HCEC 1CT (cell line): Measurements from ENCODE around the gene AGXT.

ENCODE experiments used
- DNase-seq: peaks from one replicate; pipeline ENCODE4 v3.0.0-alpha.2; 2017

The AGXT gene

GRCh38 chr2:240917009-240917683 is 48.5 kb downstream of the AGXT start:
- DNase-seq: no peak

GRCh38 chr2:240917684-240918257 is 49.1 kb downstream of the AGXT start:
- DNase-seq: no peak

DNA sequence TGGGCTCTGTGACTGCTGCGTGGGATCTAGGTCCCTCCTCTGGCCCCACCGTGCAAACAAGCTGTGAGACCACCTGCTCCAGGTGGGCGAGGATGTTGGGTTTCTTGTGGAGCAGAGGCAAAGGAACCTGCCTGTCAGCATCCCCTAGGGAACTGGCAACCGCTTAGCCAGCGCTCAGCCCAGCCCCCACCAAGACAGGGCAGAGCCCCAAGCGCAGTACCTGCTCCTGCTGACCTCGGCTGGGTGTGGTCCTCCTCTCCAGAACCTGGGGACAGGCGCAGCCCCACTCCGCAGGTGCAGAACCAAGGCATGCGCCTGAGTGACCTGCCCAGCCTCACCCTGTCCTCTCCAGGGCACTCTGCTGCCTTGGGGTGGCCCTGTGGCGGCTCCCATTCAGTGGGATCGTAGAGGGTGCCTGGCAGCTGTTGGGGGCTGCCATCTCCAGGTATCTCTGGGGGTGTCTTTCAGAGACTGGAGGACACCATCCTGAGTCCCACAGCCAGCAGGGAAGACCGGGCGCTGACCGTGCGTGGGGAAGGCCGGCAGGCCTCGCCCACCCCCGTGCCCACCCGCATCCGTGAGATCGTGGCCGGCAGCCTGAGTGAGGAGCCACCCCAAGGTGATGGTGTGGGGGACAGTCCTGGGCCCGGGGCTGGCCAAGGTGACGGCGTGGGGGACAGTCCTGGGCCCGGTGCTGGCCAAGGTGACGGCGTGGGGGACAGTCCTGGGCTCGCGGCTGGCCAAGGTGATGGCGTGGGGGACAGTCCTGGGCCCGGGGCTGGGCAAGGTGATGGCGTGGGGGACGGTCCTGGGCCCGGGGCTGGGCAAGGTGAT is 49.9 kb downstream of the AGXT start:
- DNase-seq: no peak

DNA sequence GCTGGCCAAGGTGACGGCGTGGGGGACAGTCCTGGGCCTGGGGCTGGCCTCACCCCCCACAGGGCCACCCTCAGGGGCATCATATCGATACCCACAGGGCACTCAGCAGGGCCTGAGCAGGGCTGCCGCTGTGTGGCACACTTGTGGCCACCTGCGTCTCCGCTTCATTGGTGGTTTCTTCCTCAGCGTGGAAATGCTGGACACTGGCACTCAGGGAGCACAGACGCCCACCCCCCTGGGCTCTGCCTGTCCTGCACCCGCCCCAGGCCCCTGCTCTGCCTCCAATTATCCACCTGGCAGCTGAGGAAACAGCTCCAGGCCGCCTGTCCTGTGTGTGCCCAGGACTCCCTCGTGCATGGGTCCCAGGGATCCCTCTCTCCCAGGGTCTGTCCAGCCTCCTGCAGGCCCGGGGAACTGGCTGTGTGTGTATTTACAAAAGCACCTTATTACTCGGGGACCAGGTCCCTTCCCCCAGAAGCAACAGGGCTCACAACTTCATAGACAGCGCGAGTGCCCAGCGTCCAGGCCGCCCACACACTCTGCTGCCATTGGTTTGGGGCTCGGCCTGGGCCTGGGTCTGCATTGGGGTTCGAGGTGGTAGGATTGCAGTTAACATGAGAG is 50.6 kb downstream of the AGXT start:
- no peak for DNase-seq

GRCh38 chr2:240919786-240920782 is 51.5 kb downstream of the AGXT start:
- DNase-seq: no peak

GRCh38 chr2:240920783-240921231 is 52.2 kb downstream of the AGXT start:
- DNase-seq: peak; percentile 12

- DNase-seq: peak; percentile 93
Observed at GRCh38 chr2:240921311-240921994, 52.8 kb downstream of the AGXT start.

DNA sequence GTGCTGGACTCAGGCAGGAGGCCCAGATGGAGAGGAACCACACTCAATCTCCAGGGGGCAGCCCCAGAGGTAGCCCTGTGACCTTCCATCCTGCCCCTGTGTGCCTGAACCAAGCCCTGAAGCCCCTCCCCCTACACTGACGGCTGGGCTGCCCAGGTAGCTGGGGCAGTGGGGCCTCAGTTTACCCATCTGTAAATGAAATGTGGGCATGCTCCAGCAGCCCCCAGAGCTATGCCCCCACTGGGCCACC is 53.3 kb downstream of the AGXT start:
- no peak for DNase-seq

- no peak for DNase-seq
Observed at GRCh38 chr2:240922245-240922981, 53.8 kb downstream of the AGXT start.

DNA sequence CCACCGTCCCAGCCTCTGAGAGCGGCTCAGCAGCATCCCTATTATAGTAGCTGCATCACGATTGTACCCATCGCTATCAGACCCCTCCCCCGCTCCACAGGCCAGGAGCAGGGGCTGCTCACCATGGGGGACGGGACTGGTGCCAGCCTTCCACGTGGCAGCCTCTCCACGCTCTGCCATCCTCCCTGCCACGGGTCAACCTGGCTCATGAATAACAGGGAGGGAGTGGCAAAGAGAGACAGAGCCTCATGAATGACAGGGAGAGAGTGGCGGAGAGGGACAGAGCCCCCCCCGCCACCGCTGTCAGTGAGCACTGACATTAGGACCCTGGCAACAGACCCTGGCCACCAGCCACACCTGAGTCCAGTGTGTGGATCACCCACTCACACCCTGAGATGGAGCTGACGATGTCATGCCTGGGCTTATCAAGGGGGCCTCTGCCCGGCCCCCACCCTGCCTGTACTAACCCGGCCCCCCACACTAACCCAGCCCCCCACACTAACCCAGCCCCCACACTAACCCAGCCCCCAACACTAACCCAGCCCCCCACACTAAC is 54.4 kb downstream of the AGXT start:
- no peak for DNase-seq

- no peak for DNase-seq
Observed at GRCh38 chr2:240925191-240925567, 56.6 kb downstream of the AGXT start.

DNA sequence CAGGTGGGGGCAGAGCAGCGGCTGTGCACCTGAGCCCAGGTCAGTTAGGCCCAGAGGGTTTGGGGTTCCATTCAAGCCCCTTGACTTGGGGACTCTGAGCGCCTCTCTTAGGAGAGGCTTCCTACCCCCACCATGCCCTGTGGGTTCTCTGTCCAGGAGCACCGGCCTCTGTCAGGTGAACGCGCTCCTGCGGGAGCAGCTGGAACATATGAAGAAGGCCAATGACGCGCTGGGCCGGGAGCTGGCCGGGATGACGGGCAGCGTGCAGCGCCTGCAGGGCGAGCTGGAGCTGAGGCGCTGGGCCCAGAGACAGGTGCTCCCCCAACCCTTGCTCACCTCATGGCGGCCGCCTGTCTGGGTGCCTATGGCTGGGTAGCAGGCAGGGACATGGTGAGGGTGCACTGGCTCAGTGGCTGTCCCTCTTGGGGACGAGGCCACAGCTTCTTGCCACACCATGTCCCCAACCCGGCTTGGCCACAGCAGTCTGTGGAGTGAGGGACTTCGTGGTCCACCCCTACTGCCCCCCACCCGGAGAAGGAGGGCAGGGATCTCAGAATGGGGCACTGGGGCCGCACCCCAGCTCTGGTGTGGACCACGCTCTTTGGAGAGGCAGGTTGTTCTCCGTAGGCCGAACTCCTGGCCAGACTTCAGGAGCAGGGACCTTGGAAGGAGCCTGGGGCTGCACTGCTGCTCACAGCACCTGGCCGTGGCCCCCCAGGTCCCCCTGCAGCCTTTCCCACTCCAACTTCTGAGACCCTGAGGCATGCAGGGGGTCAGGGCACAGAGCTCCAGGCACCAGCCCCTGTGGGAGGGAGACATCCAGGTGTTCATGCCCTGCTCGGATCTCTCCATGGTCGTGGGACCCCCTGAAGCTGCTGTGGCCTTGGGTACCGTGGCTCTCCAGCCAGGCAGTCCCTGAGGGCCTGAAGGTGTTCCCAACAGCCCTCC is 57.2 kb downstream of the AGXT start:
- DNase-seq: no peak

- DNase-seq: no peak
Observed at GRCh38 chr2:240926516-240927389, 58.1 kb downstream of the AGXT start.

- no peak for DNase-seq
Observed at GRCh38 chr2:240927390-240927781, 58.8 kb downstream of the AGXT start.

- DNase-seq: no peak
Observed at GRCh38 chr2:240928476-240929363, 60.1 kb downstream of the AGXT start.

GRCh38 chr2:240929364-240930095 is 60.9 kb downstream of the AGXT start:
- DNase-seq: no peak
